OCI-M1 (cell line): ENCODE measurements around the gene DENND4C.
A peak's percentile ranks its signal among the peaks of the same experiment; 100 is the strongest.
"Not testable (repeated sequence)": the region's sequence is repeated elsewhere in the genome, so short reads cannot be mapped to it uniquely, and the experiment has no call there.

Experiments
- DNase-seq: peaks from one replicate; lab custom pipeline; 2025; lab: John Stamatoyannopoulos, UW

DENND4C gene

GRCh38 chr9:19224563-19224962 lies 5.9 kb upstream of the DENND4C start:
- no peak for DNase-seq

DNA sequence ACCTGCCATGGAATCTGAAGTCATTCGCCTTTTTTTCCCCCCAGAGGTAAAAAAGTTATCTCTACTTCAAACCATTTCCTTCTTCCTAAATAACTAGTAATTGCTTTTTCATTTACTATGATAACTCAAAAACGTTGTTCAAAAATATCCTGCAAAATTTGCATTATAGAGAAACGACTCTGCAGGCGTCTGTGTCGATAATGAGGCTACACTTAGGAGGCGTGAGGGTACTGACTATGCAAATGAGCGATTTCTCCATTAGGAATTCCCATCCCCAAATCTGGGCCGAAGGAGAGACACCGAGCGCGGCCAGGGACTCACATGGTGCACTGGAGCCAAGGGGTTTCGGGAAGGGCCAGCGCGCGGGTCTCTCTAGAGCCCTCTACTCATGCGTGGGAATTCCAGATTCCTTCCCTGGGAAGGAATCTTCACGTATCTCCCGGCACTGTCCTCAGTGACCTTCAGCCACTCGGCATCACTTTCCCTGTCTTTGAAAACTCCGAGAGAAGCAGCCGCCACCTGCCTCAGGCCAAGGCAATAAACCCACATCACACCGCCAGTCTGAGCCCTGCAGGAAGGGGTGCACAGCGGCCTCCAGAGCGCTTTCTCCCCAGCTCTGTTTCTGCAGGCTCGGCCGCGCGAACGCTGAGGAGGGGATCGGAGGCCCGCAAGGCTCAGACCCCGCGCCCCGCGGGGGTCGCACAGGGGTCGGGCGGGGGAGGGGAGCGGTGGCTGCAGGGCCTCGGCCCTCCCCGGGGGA lies 718 bp upstream of the DENND4C start:
- peak; percentile 72 for DNase-seq

- peak; percentile 44 for DNase-seq
Observed at GRCh38 chr9:19231126-19231903, 822 bp downstream of the DENND4C start.

GRCh38 chr9:19231904-19232822 lies 1.7 kb downstream of the DENND4C start:
- DNase-seq, result peak; percentile 50

DNA sequence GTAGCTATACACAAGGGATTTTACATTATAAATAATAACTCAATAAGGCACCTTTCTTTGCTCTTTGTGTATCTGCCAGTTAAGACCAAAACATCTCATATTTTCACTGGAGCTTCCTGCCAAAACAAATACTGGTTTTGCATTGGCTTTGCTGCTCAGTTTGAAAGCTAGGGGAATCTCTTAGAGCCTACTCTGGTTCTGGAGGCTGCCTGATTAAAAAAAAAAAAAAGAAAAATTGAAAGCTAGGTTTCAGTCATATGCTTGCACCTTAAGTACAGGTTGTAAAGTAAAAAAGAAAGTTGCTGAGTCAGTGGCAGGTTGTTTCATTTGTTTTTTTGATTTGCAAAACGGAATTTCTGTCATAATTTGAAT lies 2.3 kb downstream of the DENND4C start:
- DNase-seq, result peak; percentile 29

- no peak for DNase-seq
Observed at GRCh38 chr9:19233344-19233743, 2.9 kb downstream of the DENND4C start.

DNA sequence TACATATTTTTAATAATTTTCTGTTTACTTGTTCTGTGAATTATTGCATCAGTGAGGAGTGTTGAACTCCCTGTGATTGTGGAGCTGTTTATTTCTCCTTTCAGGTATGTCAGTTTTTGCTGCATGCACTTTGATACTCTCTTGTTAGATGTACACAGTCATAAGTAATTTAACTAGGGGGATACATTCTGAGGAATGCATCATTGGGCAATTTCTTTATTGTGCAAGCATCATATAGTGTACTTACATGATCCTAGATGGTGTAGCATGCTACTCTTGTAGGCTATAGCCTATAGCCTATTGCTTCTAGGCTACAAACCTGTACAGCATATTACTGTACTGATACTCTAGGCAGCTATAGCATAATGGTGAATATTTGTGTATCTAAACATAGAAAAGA lies 9.5 kb downstream of the DENND4C start:
- DNase-seq, result no peak

- no peak for DNase-seq
Observed at GRCh38 chr9:19241728-19242127, 11.2 kb downstream of the DENND4C start.

- no peak for DNase-seq
Observed at GRCh38 chr9:19243366-19244033, 13.0 kb downstream of the DENND4C start.

DNA sequence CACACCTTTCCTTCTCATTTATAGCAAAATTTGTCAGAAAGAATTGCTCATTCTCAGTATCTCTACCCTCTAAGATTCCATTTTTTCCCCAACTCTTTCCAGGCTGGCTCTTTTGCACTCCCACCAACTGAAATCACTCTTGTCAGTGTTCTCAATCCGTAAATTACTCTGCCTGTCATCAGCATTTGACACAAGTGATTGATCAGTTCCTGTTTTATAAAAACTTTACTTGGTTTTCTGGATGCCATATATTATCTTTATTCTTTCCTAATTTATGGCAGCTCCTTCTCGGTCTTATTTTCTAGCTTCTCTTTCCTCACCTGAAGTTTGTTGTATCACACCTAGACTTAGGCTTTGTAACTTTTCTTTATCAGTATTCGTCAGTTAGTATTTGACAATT lies 16.4 kb downstream of the DENND4C start:
- DNase-seq, result no peak

GRCh38 chr9:19247420-19247819 lies 16.9 kb downstream of the DENND4C start:
- DNase-seq, result no peak

GRCh38 chr9:19250346-19250745 lies 19.9 kb downstream of the DENND4C start:
- not testable (repeated sequence) for DNase-seq

- DNase-seq, result not testable (repeated sequence)
Observed at GRCh38 chr9:19251203-19251602, 20.7 kb downstream of the DENND4C start.

- not testable (repeated sequence) for DNase-seq
Observed at GRCh38 chr9:19251622-19252021, 21.1 kb downstream of the DENND4C start.

DNA sequence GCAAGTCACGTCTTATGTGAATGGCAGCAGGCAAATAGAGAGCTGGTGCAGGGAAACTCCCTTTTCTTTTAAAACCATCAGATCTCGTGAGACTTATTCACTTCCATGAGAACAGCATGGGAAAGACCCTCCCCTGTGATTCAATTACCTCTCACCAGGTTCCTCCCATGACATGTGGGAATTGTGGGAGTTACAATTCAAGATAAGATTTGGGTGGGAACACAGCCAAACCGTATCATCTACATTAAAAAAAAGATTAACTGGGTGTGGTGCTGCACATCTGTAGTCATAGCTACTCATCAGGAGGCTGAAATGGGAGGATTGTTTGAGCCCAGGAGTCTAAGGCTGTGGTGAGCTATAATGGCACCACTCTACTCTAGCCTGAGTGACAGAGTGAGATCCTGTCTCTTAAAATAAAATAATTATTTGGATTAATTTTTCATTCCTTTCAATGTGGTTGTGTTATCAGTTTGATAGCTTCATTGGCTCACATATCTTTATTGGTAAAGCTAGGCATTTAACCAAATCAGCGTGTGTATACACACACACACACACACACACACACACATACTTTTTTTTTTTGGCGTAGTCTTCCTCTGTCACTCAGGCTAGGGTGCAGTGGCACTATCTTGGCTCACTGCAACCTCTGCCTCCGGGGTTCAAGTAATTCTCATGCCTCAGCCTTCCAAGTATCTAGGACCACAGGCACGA lies 21.8 kb downstream of the DENND4C start:
- peak; percentile 38 for DNase-seq

DNA sequence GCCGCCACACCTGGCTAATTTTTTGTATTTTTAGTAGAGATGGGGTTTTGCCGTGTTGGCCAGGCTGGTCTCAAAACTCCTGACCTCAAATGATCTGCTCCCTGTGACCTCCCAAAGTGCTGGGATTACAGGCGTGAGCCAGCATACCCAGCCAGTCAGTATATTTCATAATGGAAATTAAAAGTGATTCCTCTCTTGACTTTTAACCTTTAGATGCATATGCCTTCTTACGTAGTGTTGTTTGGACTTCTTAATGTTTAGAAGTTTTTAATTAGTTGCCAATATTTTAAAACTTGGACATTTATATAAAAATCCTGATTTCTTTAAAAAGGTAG lies 22.4 kb downstream of the DENND4C start:
- DNase-seq, result no peak

GRCh38 chr9:19255112-19255511 lies 24.6 kb downstream of the DENND4C start:
- no peak for DNase-seq

- DNase-seq, result no peak
Observed at GRCh38 chr9:19255821-19256220, 25.3 kb downstream of the DENND4C start.

DNA sequence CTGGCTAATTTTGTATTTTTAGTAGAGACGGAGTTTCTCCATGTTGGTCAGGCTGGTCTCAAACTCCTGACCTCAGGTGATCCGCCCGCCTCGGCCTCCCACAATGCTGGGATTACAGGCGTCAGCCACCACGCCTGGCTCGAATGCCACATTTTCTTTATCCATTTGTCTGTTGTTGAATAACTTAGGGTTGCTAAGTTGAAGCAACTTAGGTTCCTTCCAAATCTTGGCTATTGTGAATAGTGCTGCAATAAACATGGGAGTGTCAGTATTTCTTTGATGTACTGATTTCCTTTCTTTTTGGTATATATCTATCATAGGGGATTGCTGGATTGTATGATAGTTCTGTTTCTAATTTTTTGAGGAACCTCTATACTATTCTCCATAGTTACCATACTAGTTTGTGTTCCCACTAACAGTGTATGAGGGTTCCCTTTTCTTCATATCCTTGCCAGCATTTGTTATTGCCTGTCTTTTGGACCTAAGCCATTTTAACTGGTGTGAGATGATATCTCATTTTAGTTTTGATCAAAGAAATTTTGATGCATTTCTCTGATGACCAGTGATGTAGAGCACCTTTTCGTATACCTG lies 29.3 kb downstream of the DENND4C start:
- not testable (repeated sequence) for DNase-seq

- DNase-seq, result not testable (repeated sequence)
Observed at GRCh38 chr9:19265602-19266001, 35.1 kb downstream of the DENND4C start.
